Measurements from ENCODE around the gene RPS17.
"Not testable (repeated sequence)": the region's sequence is repeated elsewhere in the genome, so short reads cannot be mapped to it uniquely, and the experiment has no call there.

Gene RPS17

DNA sequence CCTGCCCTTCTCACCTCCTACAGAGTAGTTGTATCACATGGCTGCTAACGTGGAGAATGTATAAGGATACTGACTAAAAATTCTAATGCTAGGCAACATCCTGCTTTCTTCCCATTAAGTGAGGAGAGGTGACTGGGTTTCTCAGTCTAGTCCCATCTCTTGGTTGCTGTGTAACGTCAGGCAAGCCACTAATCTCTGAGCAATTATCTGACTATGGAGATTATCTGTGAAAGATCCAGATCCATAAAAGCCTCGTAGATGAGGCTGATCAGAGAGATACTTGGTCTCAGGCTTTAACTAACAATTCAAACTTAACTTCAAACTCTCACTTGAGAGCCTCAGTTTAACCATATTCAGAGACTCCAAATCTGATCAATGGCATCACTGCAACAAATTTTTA, 4.7 kb upstream of the RPS17 start:
- no peak for DNase-seq

DNA sequence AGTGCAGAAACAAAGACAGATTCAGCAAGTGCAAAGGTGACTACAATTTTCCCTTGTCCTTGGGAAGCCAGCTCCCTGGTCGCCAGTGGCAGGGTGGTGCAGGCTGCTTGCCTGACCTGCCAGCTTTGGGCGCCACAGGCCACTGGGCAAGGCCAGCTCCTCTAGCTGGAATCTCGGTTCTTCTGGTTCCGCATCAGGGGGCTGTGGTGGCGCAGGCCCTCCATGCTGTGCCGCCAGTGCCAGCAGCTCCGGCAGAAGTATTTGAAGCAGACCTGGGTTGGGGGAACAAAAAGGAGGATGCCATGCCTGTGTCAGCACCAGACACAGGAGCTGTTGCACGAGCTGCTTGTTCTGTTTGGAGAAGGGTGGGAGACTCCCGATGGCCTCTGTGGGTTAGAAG, 4.2 kb upstream of the RPS17 start:
- DNase-seq: no peak

DNA sequence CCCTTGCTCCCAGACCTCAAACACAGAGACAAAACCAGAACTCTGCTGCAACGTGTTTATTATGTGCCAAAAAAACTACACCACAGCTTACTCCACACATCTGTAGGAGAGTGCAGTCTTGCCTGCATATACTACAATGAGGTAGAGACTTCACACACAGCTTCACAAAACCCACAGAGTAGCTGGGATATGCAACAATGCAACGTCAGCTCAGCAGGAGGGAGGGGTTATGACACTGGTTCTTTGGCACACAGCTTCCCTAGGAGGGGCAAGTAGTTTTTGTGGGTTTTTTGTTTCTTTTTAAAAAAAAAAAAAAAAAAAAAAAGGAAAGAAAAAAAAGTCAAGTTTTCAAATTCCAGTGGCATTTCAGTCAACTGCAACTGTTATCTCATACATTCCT, 2.9 kb upstream of the RPS17 start:
- DNase-seq: no peak

- DNase-seq: no peak
Measured at GRCh38 chr15:82540984-82541431, 751 bp upstream of the RPS17 start.

GRCh38 chr15:82539691-82540054, 584 bp downstream of the RPS17 start:
- no peak for DNase-seq

GRCh38 chr15:82538961-82539690, 1.1 kb downstream of the RPS17 start:
- DNase-seq: no peak

DNA sequence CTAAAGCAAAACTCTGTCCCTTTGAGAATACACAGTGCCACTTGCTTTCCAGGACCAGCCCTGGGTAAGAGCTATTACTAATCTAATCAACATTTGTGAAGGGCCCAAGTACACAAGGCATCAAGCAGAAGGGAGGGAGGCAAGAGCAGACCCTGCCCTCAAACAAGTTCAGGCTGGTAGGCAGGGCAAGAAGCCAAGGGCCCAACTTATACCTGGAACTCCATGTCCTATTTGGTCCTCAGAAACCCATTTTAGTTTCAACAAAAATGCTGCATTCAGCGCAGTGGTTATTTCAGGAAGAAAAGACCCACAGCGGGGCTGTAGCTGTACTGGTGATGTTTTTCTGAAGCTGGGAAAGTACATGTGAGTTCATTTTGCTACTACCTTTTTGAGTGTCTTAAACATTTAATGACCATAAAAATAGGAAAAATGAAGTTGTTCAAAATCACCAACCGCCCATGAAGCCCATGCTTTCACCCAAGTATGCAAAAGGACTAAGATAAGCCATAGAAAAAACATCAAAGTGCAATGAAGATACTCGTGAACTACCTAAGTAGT, 2.8 kb downstream of the RPS17 start:
- DNase-seq: no peak

GRCh38 chr15:82536409-82537350, 3.6 kb downstream of the RPS17 start:
- DNase-seq: no peak

DNA sequence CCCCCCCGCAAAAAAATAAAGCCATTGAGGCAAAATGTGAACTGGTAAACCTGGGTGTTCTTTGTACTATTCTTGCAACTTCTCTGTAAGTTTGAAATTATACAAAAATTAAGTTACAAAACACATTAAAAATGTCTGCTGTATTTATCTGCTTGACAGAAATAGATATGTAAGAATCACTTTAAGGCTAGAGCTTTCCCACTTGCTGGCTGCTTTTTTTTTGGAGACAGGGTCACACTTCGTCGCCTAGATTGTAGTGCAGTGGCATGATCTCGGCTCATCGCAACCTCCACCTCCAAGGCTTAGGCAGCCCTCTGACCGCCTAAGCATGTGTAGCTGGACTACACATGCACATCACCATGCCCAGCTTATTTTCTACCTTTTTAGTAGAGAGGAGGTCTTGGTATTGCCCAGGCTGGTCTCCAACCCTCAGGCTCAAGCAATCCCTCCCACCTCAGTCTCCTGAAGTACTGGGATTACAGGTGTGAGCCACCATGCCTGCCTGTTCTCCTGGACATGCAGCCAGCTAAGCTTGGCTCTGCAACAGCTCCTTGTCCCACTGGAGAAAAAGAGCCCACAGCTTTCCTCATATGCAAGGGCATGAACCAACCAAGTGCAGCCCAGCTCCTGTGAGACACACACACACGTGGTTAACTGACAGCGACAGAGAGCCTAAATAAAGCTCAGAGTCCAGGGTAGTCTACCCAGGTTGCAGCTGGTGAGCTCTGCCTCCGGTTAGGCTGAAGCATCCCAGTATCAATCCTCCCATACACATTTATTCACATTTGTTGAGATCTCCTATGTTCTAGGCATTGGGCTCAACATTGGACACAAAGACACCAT, 4.5 kb downstream of the RPS17 start:
- DNase-seq: no peak

GRCh38 chr15:82535151-82535550, 5.1 kb downstream of the RPS17 start:
- DNase-seq: not testable (repeated sequence)

GRCh38 chr15:82534457-82534861, 5.8 kb downstream of the RPS17 start:
- DNase-seq: not testable (repeated sequence)

GRCh38 chr15:82533801-82534200, 6.5 kb downstream of the RPS17 start:
- DNase-seq: no peak

- DNase-seq: no peak
Measured at GRCh38 chr15:82532991-82533481, 7.2 kb downstream of the RPS17 start.

- no peak for DNase-seq
Measured at GRCh38 chr15:82532383-82532990, 7.8 kb downstream of the RPS17 start.

DNA sequence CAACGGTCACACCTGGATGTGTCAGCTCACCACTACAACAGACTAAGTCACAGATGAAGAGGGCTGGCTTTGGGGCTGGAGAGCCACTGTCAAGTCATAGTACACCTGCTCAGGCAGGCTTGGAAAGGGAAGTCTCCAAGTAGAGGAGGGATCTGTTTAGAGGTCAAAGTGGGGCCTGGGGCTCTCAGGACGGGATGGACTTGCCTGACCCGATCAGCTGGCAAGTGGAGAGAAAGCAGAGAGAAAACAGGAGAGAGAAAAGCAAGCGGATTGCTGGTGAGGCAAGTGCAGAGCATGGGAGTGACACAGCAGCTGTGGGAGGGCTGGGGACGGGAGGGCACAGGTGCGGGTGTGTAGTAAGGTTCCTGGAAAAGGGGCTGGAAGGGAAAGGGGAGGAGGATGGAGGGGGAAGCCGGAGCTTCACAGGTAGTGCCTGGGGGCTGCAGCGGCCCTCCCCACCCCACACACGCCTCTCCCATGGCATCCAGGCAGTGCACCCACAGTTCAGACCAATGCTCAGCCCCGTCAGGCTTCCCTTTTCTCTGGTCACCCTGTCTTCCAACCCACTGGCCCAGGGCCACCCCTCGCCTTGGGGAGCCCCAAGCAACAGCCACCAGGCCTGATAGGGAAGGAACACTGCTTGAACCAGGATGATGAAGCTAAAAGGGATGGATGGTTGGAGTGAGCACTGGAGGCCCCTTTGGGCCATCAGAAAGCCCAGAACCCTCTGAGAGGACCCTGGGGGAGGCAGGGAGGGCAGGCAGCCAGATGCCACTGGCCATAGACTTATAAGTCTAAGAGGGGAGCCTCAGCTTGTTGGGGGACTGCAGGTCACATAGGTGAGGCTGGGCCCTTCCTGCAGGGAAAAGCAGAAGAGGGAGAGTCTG, 8.5 kb downstream of the RPS17 start:
- no peak for DNase-seq

DNA sequence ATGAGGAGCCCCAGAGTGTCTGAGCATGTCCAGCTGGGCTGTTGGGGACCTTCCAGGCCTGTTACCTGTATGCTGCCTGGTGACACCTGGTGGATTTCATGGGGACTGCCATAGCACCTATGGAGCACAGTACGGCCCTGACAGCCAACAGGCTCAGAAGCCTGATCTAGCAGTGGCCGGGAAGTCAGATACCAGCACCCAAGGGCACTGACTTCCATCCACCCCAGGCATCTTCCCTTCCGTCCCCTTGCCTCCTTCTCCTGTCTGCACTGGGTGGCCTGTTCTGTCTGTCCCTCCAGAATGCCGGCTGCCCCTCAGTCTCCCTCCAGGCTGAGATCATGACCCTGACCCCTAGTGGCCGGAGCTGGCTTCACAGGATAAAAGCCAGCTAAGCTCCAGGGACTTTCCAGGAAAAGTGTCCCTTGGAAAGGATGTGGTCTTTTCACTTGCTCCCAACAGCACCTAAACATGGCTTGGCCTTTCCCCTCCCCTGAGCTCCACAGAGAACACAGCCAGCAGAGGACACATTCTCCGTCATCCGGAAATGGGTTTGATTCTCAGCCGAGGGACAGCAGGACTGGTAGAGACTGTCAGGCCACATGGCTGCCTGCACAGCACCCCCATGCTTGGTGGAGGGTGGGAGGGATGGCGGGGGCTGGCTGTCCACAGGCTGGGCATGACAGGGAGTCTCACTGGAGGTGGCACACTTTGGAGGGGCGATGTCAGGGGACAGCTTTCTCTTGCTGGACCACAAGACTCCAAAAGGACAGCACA, 9.5 kb downstream of the RPS17 start:
- DNase-seq: no peak

- DNase-seq: no peak
Measured at GRCh38 chr15:82530006-82530405, 10.3 kb downstream of the RPS17 start.

DNA sequence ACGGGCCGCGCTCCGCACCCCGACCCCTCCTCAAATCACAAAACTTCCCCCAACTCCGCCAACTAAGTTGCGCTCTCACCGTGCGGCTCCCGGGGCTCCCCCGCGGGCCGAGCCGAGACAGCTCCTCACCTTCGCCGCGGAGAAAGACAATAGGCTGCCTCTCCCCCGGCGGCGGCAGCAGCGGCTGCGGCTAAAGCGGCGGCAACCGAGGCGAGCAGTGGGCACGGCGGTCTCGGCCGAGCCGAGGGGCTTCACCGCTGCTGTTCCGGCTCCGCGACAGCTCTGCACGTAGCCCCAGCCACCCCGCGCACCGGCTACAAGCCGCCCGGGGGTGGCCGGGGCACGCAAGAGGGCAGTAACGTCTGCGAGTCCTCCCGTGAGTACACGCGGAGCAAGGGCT, 26.7 kb downstream of the RPS17 start:
- not testable (repeated sequence) for DNase-seq

GRCh38 chr15:82507693-82508092, 32.6 kb downstream of the RPS17 start:
- not testable (repeated sequence) for DNase-seq

- not testable (repeated sequence) for DNase-seq
Measured at GRCh38 chr15:82507087-82507486, 33.2 kb downstream of the RPS17 start.

All from NCI-H1436 treated with DMSO at 0.1 percent for 48 hours (cell line).